SK-N-SH (cell line): ENCODE results near the gene ASF1B. TPM values are rescaled to one million over a fixed set of nuclear protein-coding genes. Genes with fewer than 3 reads are reported as not detected.

Experiments used
- CTCF ChIA-PET: fragments of 300-600, 350-600 bp; formaldehyde crosslinking; extraction: SDS; loops from one replicate; lab custom pipeline; 2021; lab: Yijun Ruan, JAX
- POLR2A ChIA-PET: fragments of 350-600 bp; sonication (Branson Sonifier 250); formaldehyde crosslinking; extraction: SDS; loops from one replicate; lab custom pipeline; 2020; ENCODE audit warnings: antibody characterized with exemption, inconsistent platforms; lab: Yijun Ruan, JAX
- DNase-seq: peaks from one replicate; pipeline ENCODE4 v3.0.0; 2012
- H2AFZ ChIP-seq: fragments of 200-600 bp; sonication (generic); 2 replicates; pipeline ENCODE4 v1.8.1; 2016; ENCODE audit warnings: antibody characterized with exemption, mild to moderate bottlenecking, low read depth
- H3F3A ChIP-seq: fragments of 200-600 bp; sonication (generic); replicated peaks from 2 replicates; pipeline ENCODE3; 2016; ENCODE audit warnings: antibody characterized with exemption, mild to moderate bottlenecking; ENCODE audit not compliant: insufficient read depth
- H3K27ac ChIP-seq, 2 experiments: fragments of 200-500 bp in 1 of 2; fragments of 200-600 bp in 1 of 2; sonication (Bioruptor generic) in 1 of 2; sonication (generic), shearing (Covaris generic) in 1 of 2; 2 replicates each; pipeline versions ENCODE4 v1.5.1 to v1.6.1; 2014 to 2016; ENCODE audit warnings: low read depth in 2 of 2, inconsistent platforms in 1 of 2, low read length in 1 of 2, mild to moderate bottlenecking in 1 of 2, mixed read lengths in 1 of 2
- H3K27me3 ChIP-seq: fragments of 200-600 bp; sonication (generic), shearing (Covaris generic); 2 replicates; pipeline ENCODE4 v1.6.1; 2016; ENCODE audit warnings: mixed run types; ENCODE audit not compliant: insufficient read depth
- H3K36me3 ChIP-seq, 2 experiments: fragments of 200-500 bp in 1 of 2; fragments of 200-600 bp in 1 of 2; sonication (Bioruptor generic) in 1 of 2; sonication (generic) in 1 of 2; replicated peaks in 1 of 2; 2 replicates each; pipeline versions ENCODE3 to v1.5.1; 2014 to 2016; ENCODE audit warnings: low read length in 1 of 2, mild to moderate bottlenecking in 1 of 2; ENCODE audit not compliant: insufficient read depth in 2 of 2, control insufficient read depth in 1 of 2
- H3K4me1 ChIP-seq, 2 experiments: fragments of 200-500 bp in 1 of 2; fragments of 200-600 bp in 1 of 2; sonication (Bioruptor generic) in 1 of 2; sonication (generic), shearing (Covaris generic) in 1 of 2; 2 replicates each; pipeline versions ENCODE4 v1.5.1 to v1.6.1; 2014 to 2016; ENCODE audit warnings: low read depth in 1 of 2, low read length in 1 of 2, mixed run types in 1 of 2; ENCODE audit not compliant: insufficient read depth in 2 of 2, control insufficient read depth in 1 of 2
- H3K4me2 ChIP-seq: fragments of 200-600 bp; sonication (generic), shearing (Covaris generic); 2 replicates; pipeline ENCODE4 v1.6.1; 2017; ENCODE audit warnings: mixed run types
- H3K4me3 ChIP-seq, 2 experiments: fragments of 200-500 bp in 1 of 2; fragments of 200-600 bp in 1 of 2; sonication (Bioruptor generic) in 1 of 2; sonication (generic), shearing (Covaris generic) in 1 of 2; 2 replicates each; pipeline versions ENCODE4 v1.5.1 to v1.8.1; 2014 to 2016; ENCODE audit warnings: low read depth in 2 of 2, inconsistent platforms in 1 of 2, low read length in 1 of 2, mild to moderate bottlenecking in 1 of 2, mixed read lengths in 1 of 2, moderate library complexity in 1 of 2
- H3K79me2 ChIP-seq: fragments of 200-600 bp; sonication (generic); 2 replicates; pipeline ENCODE4 v1.8.1; 2017; ENCODE audit warnings: mild to moderate bottlenecking; ENCODE audit not compliant: insufficient read depth
- H3K9ac ChIP-seq: fragments of 200-600 bp; sonication (generic); 2 replicates; pipeline ENCODE4 v1.6.1; 2017; ENCODE audit warnings: mixed run types
- H3K9me2 ChIP-seq: fragments of 200-600 bp; sonication (generic); 2 replicates; pipeline ENCODE4 v1.6.1; 2017; ENCODE audit warnings: mixed run types
- H3K9me3 ChIP-seq: fragments of 200-600 bp; sonication (generic); 2 replicates; pipeline ENCODE4 v1.6.1; 2017; ENCODE audit warnings: mixed run types, mild to moderate bottlenecking, moderate library complexity
- H4K20me1 ChIP-seq: fragments of 200-600 bp; sonication (generic); 2 replicates; pipeline ENCODE4 v1.6.1; 2017; ENCODE audit warnings: mild to moderate bottlenecking, mixed run types; ENCODE audit not compliant: insufficient read depth
- CHD2 ChIP-seq: fragments of 150-350 bp; IDR thresholded peaks from 2 replicates; pipeline ENCODE4 v1.6.1; 2018; ENCODE audit warnings: low read length; ENCODE audit not compliant: partially characterized antibody
- CTCF ChIP-seq: fragments of 200-600 bp; sonication (generic); IDR thresholded peaks from 2 replicates; pipeline ENCODE4 v1.6.1; 2017; ENCODE audit warnings: antibody characterized with exemption, mild to moderate bottlenecking, moderate library complexity
- FOSL2 ChIP-seq: IDR thresholded peaks from 2 replicates; pipeline ENCODE4 v1.4.0; 2012; ENCODE audit warnings: low read depth, mild to moderate bottlenecking, moderate library complexity, borderline replicate concordance
- FOXJ3 ChIP-seq: sonication (generic); formaldehyde crosslinking; IDR thresholded peaks from 2 replicates; pipeline ENCODE4 v1.5.1; 2020; ENCODE audit warnings: mild to moderate bottlenecking, missing genetic modification reagents
- FOXM1 ChIP-seq: IDR thresholded peaks from 2 replicates; pipeline ENCODE4 v1.4.0; 2012; ENCODE audit warnings: low read depth, mild to moderate bottlenecking
- MXI1 ChIP-seq: IDR thresholded peaks from 2 replicates; pipeline ENCODE4 v1.6.1; 2012; ENCODE audit warnings: mild to moderate bottlenecking, low read depth, low read length, improper control_type of control experiment
- NRF1 ChIP-seq: IDR thresholded peaks from 2 replicates; pipeline ENCODE4 v1.6.1; 2012; ENCODE audit warnings: low read depth, mild to moderate bottlenecking, low read length
- RAD21 ChIP-seq: IDR thresholded peaks from 2 replicates; pipeline ENCODE4 v1.6.1; 2012; ENCODE audit warnings: mild to moderate bottlenecking, low read length
- RFX5 ChIP-seq: IDR thresholded peaks from 2 replicates; pipeline ENCODE4 v1.6.1; 2012; ENCODE audit warnings: mild to moderate bottlenecking, improper control_type of control experiment, low read length
- TAF1 ChIP-seq: IDR thresholded peaks from 2 replicates; pipeline ENCODE4 v1.6.1; 2012; ENCODE audit warnings: low read depth, mild to moderate bottlenecking, low read length, moderate library complexity, borderline replicate concordance
- TCF12 ChIP-seq: IDR thresholded peaks from 2 replicates; pipeline ENCODE4 v1.4.0; 2012
- TEAD4 ChIP-seq: IDR thresholded peaks from 2 replicates; pipeline ENCODE4 v1.4.0; 2012; ENCODE audit warnings: mild to moderate bottlenecking, borderline replicate concordance; ENCODE audit not compliant: insufficient read depth
- USF1 ChIP-seq: IDR thresholded peaks from 2 replicates; pipeline ENCODE4 v1.4.0; 2012; ENCODE audit warnings: low read depth, borderline replicate concordance
- WGBS: methylation state at CpG from one replicate; pipeline ENCODE4 v1.1.6; 2017; ENCODE audit warnings: low lambda C conversion rate; 5-methylcytosine and 5-hydroxymethylcytosine counted together
- polyA plus RNA-seq, 3 experiments: library from polyadenylated mRNA; depleted of rRNA; stranded (reverse); fragments of >200 nt; gene quantifications; 2 replicates each; pipeline ENCODE4 v1.2.3, GENCODE V29; 2012
- TF ChIP-seq, protein P1 (sequence below): IDR thresholded peaks from 2 replicates; pipeline ENCODE4 v1.4.0; 2012; ENCODE audit warnings: low read depth
- TF ChIP-seq, protein P2 (sequence below): IDR thresholded peaks from 2 replicates; pipeline ENCODE4; 2012

ASF1B gene
- polyA plus RNA-seq, 1 of the 3 experiments (the other 2 are of a cell fraction), result 19.0 TPM

GRCh38 chr19:14139944-14140343, 3.6 kb upstream of the ASF1B start:
- Histone ChIP-seq H3K36me3 (no peaks in the 10 kb centered on the region), H3K27me3 (no peaks in the 10 kb centered on the region), H3K9me2 (no peaks in the 10 kb centered on the region), H3K4me3 (no peak overlapping the region), H3K9ac (no peak overlapping the region), H3K4me1 (peaks cover 0 to 7% of the 10 kb centered on the region in 2 experiments; a peak in 1 of 4 replicates), H3K79me2 (peaks cover 19% of the 10 kb centered on the region), H3K4me2 (no peak overlapping the region), H3F3A (peaks cover 20% of the 10 kb centered on the region), H3K27ac (no peak overlapping the region), H2AFZ (no peak overlapping the region), H4K20me1 (no peaks in the 10 kb centered on the region), H3K9me3 (no peaks in the 10 kb centered on the region)
- POLR2A ChIA-PET, result interaction anchor here (1.2 kb wide), 1 partner anchor 338 kb away, joined by 3 read pairs; no protein-coding TSS in a partner anchor
- TF ChIP-seq TAF1 (no peak), USF1 (no peak), TEAD4 (no peak), FOXM1 (no peak), CTCF (no peak), MXI1 (no peak), FOXJ3 (CRISPR knock-in tag) (no peak)
- TF ChIP-seq, protein P1, sequence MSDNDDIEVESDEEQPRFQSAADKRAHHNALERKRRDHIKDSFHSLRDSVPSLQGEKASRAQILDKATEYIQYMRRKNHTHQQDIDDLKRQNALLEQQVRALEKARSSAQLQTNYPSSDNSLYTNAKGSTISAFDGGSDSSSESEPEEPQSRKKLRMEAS, result no peak
- TF ChIP-seq, protein P2, sequence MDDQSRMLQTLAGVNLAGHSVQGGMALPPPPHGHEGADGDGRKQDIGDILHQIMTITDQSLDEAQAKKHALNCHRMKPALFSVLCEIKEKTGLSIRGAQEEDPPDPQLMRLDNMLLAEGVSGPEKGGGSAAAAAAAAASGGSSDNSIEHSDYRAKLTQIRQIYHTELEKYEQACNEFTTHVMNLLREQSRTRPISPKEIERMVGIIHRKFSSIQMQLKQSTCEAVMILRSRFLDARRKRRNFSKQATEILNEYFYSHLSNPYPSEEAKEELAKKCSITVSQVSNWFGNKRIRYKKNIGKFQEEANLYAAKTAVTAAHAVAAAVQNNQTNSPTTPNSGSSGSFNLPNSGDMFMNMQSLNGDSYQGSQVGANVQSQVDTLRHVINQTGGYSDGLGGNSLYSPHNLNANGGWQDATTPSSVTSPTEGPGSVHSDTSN, result no peak
- CTCF ChIA-PET, result interaction anchor here (0.6 to 18.9 kb wide), 7 partner anchors 8 to 266 kb away, joined by 3 to 256 read pairs (median 4); no protein-coding TSS in a partner anchor
- WGBS, result 98% methylated on average over 9 of the region's 9 CpGs
- DNase-seq, result no peak

DNA sequence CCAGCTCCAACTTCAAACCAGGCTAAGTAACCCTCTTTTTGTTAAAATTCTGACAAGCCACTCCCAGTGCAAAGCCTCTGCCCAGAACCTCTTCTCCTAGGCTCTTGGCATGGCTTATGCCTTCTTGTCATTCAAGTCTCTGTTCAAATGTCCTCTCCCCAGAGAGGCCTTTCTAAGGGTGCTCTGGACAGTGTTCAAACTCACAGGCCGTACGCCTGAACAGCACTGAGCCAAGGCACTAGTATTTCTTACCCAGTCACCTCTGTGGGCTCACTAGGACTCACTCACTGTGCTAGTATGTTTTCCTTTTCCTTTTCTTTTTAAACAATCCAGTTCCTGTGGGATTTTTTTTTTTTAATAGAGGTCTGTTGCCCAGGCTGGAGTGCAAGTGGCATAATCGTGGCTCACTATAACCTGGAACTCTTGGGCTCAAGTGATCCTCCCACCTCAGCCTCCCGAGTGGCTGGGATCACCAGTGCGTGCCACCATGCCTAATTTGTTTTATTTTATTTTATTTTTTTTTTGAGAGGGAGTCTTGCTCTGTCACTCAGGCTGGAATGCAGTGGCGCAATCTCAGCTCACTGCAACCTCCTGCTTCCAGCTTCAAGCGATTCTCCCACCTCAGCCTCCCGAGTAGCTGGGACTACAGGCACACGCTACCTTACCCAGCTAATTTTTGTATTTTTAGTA, 2.3 kb upstream of the ASF1B start:
- no peak for DNase-seq
- H3K79me2 ChIP-seq, result peaks cover 31% of the 10 kb centered on the region
- POLR2A ChIA-PET, result interaction anchor here (1.2 kb wide), 1 partner anchor 339 kb away, joined by 3 read pairs; no protein-coding TSS in a partner anchor

More for the DNA sequence above, 2.3 kb upstream of the ASF1B start:
- Histone ChIP-seq H3K27ac (no peak overlapping the region), H3F3A (peaks cover 18% of the 10 kb centered on the region), H2AFZ (no peak overlapping the region), H4K20me1 (no peaks in the 10 kb centered on the region), H3K4me1 (peaks cover 0 to 7% of the 10 kb centered on the region in 2 experiments; a peak in 2 of 4 replicates), H3K4me3 (no peak overlapping the region), H3K9me3 (no peaks in the 10 kb centered on the region), H3K9me2 (no peaks in the 10 kb centered on the region), H3K36me3 (no peaks in the 10 kb centered on the region), H3K9ac (no peak overlapping the region; the same call in 1 of the 2 replicates), H3K4me2 (no peak overlapping the region), H3K27me3 (no peaks in the 10 kb centered on the region)
- 86% methylated on average over 9 of the region's 9 CpGs for WGBS
- CTCF ChIA-PET, result interaction anchor here (0.6 to 18.9 kb wide), 8 partner anchors 8 to 333 kb away, joined by 3 to 256 read pairs (median 4); no protein-coding TSS in a partner anchor
- TF ChIP-seq TCF12 (no peak), RAD21 (no peak), FOSL2 (no peak), RFX5 (no peak), CHD2 (no peak), NRF1 (no peak)
- TF ChIP-seq, protein P2, result no peak
